GM19463 (cell line): Measurements from ENCODE around the gene MAPRE3.

ENCODE experiments used
- ATAC-seq: cut with Tn5 transposase; IDR thresholded peaks from one replicate; pipeline ENCODE4 v1.9.1; 2021; ENCODE audit warnings: mild to moderate bottlenecking, moderate library complexity; ENCODE audit not compliant: unreplicated experiment

MAPRE3 gene

GRCh38 chr2:26948800-26949199, 21.6 kb upstream of the MAPRE3 start:
- no peak for ATAC-seq

GRCh38 chr2:26950246-26950645, 20.2 kb upstream of the MAPRE3 start:
- no peak for ATAC-seq

GRCh38 chr2:26951236-26951635, 19.2 kb upstream of the MAPRE3 start:
- no peak for ATAC-seq

GRCh38 chr2:26952374-26952773, 18.1 kb upstream of the MAPRE3 start:
- ATAC-seq: no peak

- no peak for ATAC-seq
Measured at GRCh38 chr2:26954135-26954534, 16.3 kb upstream of the MAPRE3 start.

- no peak for ATAC-seq
Measured at GRCh38 chr2:26957041-26957440, 13.4 kb upstream of the MAPRE3 start.

- no peak for ATAC-seq
Measured at GRCh38 chr2:26957534-26957933, 12.9 kb upstream of the MAPRE3 start.

- no peak for ATAC-seq
Measured at GRCh38 chr2:26959331-26959730, 11.1 kb upstream of the MAPRE3 start.

- no peak for ATAC-seq
Measured at GRCh38 chr2:26964446-26965130, 5.8 kb upstream of the MAPRE3 start.

- ATAC-seq: no peak
Measured at GRCh38 chr2:26968001-26968400, 2.4 kb upstream of the MAPRE3 start.

GRCh38 chr2:26969077-26969844, 1.2 kb upstream of the MAPRE3 start:
- ATAC-seq: no peak

- ATAC-seq: no peak
Measured at GRCh38 chr2:26970928-26971627, 641 bp downstream of the MAPRE3 start.

- no peak for ATAC-seq
Measured at GRCh38 chr2:26971911-26972786, 1.7 kb downstream of the MAPRE3 start.

GRCh38 chr2:26974352-26974751, 3.9 kb downstream of the MAPRE3 start:
- no peak for ATAC-seq

GRCh38 chr2:26975102-26975501, 4.7 kb downstream of the MAPRE3 start:
- no peak for ATAC-seq

GRCh38 chr2:26975656-26976055, 5.2 kb downstream of the MAPRE3 start:
- ATAC-seq: no peak

- no peak for ATAC-seq
Measured at GRCh38 chr2:26976237-26976636, 5.8 kb downstream of the MAPRE3 start.

- no peak for ATAC-seq
Measured at GRCh38 chr2:26977012-26977411, 6.6 kb downstream of the MAPRE3 start.

GRCh38 chr2:26978061-26978596, 7.7 kb downstream of the MAPRE3 start:
- no peak for ATAC-seq

- no peak for ATAC-seq
Measured at GRCh38 chr2:26979741-26980140, 9.3 kb downstream of the MAPRE3 start.

GRCh38 chr2:26980971-26981370, 10.5 kb downstream of the MAPRE3 start:
- ATAC-seq: no peak
